ENCODE measurements around the gene POLE. TPM values are rescaled to one million over a fixed set of nuclear protein-coding genes. Genes with fewer than 3 reads are reported as not detected.

Gene POLE
- total RNA-seq, 1 experiment from 2014 or later, result 62.9 TPM

DNA sequence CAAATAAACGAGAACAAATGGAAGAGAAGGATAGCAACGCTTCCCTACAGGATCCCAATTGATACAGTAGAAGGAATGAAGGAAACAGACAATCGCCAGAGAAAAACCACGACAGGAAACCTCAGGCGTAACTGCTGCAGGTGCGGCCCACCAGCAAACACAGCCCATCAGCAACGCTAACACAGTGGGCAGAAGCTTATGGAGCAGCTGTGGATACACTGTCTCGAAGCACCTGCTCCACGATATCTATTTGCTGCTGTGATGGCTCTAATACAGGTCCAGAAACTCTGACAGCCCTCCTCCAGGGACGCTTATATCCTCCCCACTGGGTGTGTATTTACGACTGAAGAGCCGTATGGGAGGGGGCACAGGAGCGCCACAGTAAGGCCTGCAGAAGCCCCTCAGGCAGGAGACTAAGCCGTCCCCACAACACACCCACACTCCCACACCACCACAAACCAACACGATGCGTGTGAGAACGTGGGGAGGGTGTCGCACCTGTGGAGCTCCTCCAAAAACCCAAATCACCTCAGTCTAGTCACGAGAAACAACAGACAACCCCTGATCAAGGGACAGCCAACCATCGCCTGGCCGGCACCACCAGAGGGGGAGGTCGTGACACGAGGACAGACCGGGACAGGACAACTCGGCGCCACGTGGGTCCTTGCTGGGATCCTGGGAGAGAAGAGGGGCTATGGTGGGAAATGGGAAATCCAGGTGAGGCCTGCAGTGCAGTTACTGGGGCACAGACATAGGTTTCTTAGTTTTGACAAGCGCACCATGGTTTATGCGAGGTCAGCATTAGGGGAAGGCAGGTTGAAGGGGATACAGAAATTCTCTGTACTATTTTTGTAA lies 24.0 kb downstream of the POLE start:
- intact Hi-C loops (cut with micrococcal nuclease; ENCODE audit: unreplicated experiment), result no loop called here
- Histone ChIP-seq H3K4me2 (no peak overlapping the region), H3K9me2 (ENCODE audit: insufficient read depth) (no peaks in the 10 kb centered on the region), H3K9me3 (ENCODE audit: insufficient read depth, low read depth) (no peaks in the 10 kb centered on the region), H4K20me1 (ENCODE audit: insufficient read depth) (no peaks in the 10 kb centered on the region), H3K4me1 (replicated peaks; ENCODE audit: insufficient read depth) (no peaks in the 10 kb centered on the region), H3F3A (ENCODE audit: insufficient read depth, low read depth) (0 out of 2 replicates have a peak, but pooled peaks cover under 1% of the 10 kb centered on the region), H3K36me3 (ENCODE audit: low read depth) (peaks cover 22% of the 10 kb centered on the region), H3K4me3 (no peak overlapping the region), H3K79me2 (ENCODE audit: low read depth) (no peaks in the 10 kb centered on the region), H3K27ac (no peak overlapping the region), H3K27me3 (ENCODE audit: insufficient read depth, low read depth) (no peaks in the 10 kb centered on the region), H2AFZ (no peak overlapping the region)
- CTCF ChIA-PET, result no interaction called here
- BruUV-seq (replicated peaks), result no TSS peak
- no peak for DNase-seq
- POLR2A ChIA-PET (ENCODE audit: unreplicated experiment), result no interaction called here
- TF ChIP-seq EZH2 (IDR thresholded peaks at IDR 0.05; ENCODE audit: low read depth), result no peak
- TF ChIP-seq, protein P1, sequence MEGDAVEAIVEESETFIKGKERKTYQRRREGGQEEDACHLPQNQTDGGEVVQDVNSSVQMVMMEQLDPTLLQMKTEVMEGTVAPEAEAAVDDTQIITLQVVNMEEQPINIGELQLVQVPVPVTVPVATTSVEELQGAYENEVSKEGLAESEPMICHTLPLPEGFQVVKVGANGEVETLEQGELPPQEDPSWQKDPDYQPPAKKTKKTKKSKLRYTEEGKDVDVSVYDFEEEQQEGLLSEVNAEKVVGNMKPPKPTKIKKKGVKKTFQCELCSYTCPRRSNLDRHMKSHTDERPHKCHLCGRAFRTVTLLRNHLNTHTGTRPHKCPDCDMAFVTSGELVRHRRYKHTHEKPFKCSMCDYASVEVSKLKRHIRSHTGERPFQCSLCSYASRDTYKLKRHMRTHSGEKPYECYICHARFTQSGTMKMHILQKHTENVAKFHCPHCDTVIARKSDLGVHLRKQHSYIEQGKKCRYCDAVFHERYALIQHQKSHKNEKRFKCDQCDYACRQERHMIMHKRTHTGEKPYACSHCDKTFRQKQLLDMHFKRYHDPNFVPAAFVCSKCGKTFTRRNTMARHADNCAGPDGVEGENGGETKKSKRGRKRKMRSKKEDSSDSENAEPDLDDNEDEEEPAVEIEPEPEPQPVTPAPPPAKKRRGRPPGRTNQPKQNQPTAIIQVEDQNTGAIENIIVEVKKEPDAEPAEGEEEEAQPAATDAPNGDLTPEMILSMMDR (conservative IDR thresholded peaks at IDR 0.05), result no peak

DNA sequence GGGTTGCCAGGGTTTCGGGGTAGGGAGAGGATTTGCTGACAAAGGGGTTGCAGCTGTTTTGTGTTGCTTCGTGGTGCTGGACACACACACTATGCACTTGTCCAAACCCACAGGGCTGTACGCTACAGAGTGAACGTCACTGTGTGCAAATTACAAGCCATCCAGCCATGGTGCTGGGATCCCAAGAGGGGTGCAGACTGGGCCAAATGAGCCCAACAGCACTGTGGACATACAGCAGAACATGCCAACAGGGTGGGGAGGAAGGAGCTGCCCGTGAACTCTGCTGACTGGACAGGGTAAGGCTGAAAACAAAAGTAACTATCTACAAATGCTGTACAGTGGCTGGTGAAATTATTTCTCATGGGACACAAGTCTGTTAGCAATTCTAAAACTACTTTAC lies 25.2 kb downstream of the POLE start:
- no peak overlapping the region for H3K27ac ChIP-seq
- H3K9me2 ChIP-seq (ENCODE audit: insufficient read depth), result no peaks in the 10 kb centered on the region
- peaks cover 20% of the 10 kb centered on the region for H3K36me3 ChIP-seq (ENCODE audit: low read depth)
- H2AFZ ChIP-seq, result no peak overlapping the region
- no peaks in the 10 kb centered on the region for H3K9me3 ChIP-seq (ENCODE audit: insufficient read depth, low read depth)
- no peaks in the 10 kb centered on the region for H3K27me3 ChIP-seq (ENCODE audit: insufficient read depth, low read depth)
- BruUV-seq (replicated peaks), result no TSS peak
- CTCF ChIA-PET, result no interaction called here
- H3K79me2 ChIP-seq (ENCODE audit: low read depth), result no peaks in the 10 kb centered on the region
- no peak for TF ChIP-seq EZH2 (IDR thresholded peaks at IDR 0.05; ENCODE audit: low read depth)
- TF ChIP-seq, protein P1 (conservative IDR thresholded peaks at IDR 0.05), result no peak
- H3K4me3 ChIP-seq, result no peak overlapping the region
- no peak for DNase-seq
- intact Hi-C loops (cut with micrococcal nuclease; ENCODE audit: unreplicated experiment), result no loop called here
- POLR2A ChIA-PET (ENCODE audit: unreplicated experiment), result no interaction called here
- H3K4me1 ChIP-seq (replicated peaks; ENCODE audit: insufficient read depth), result no peaks in the 10 kb centered on the region
- H3F3A ChIP-seq (ENCODE audit: insufficient read depth, low read depth), result 0 out of 2 replicates have a peak, but pooled peaks cover 5% of the 10 kb centered on the region
- H3K4me2 ChIP-seq, result no peak overlapping the region
- no peaks in the 10 kb centered on the region for H4K20me1 ChIP-seq (ENCODE audit: insufficient read depth)

DNA sequence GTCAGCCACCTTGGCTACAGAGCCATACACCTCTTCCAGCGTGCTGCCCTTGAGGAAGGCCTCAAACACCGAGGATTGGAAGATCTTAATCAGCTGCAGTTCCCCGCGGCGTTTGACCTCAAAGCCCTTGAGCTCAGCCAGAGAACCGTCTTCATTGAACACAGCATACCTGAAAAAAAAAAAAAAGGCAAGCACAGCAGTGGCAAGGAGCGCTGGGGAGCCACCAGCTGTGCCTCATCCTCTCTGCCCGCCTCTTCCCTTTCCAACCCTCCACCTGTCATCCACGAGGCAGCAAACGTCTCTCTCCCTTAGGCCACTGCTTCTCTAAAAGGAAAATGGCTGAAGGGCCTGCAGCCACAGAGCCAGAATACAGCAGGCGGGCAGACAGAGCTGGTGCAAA lies 26.1 kb downstream of the POLE start:
- intact Hi-C loops (cut with micrococcal nuclease; ENCODE audit: unreplicated experiment), result no loop called here
- no TSS peak for BruUV-seq (replicated peaks)
- H3K9me3 ChIP-seq (ENCODE audit: insufficient read depth, low read depth), result no peaks in the 10 kb centered on the region
- DNase-seq, result no peak
- no peaks in the 10 kb centered on the region; the same call in 1 of the 2 replicates for H4K20me1 ChIP-seq (ENCODE audit: insufficient read depth)
- 0 out of 2 replicates have a peak, but pooled peaks cover 5% of the 10 kb centered on the region for H3F3A ChIP-seq (ENCODE audit: insufficient read depth, low read depth)
- CTCF ChIA-PET, result no interaction called here
- no peak overlapping the region for H3K4me3 ChIP-seq
- H3K36me3 ChIP-seq (ENCODE audit: low read depth), result peaks cover 20% of the 10 kb centered on the region
- TF ChIP-seq, protein P1 (conservative IDR thresholded peaks at IDR 0.05), result no peak
- TF ChIP-seq EZH2 (IDR thresholded peaks at IDR 0.05; ENCODE audit: low read depth), result no peak
- POLR2A ChIA-PET (ENCODE audit: unreplicated experiment), result no interaction called here
- no peak overlapping the region for H3K4me2 ChIP-seq
- no peaks in the 10 kb centered on the region for H3K4me1 ChIP-seq (replicated peaks; ENCODE audit: insufficient read depth)
- no peaks in the 10 kb centered on the region for H3K27me3 ChIP-seq (ENCODE audit: insufficient read depth, low read depth)
- no peak overlapping the region for H3K27ac ChIP-seq
- H3K79me2 ChIP-seq (ENCODE audit: low read depth), result no peaks in the 10 kb centered on the region
- H3K9me2 ChIP-seq (ENCODE audit: insufficient read depth), result no peaks in the 10 kb centered on the region
- no peak overlapping the region for H2AFZ ChIP-seq
